Brain microvascular endothelial cell (primary cell): Measurements from ENCODE around the gene ITCH.

Experiments
- DNase-seq: peaks from one replicate; pipeline ENCODE4 v3.0.0-alpha.2; 2020
- H3K27ac ChIP-seq: fragments of 250-450 bp; sonication (Bioruptor Pico); 2 replicates; pipeline ENCODE4 v1.5.1; 2020; ENCODE audit warnings: mild to moderate bottlenecking, moderate library complexity
- H3K27me3 ChIP-seq: fragments of 250-450 bp; sonication (Bioruptor Pico); replicated peaks from 2 replicates; pipeline ENCODE4 v1.5.1; 2020; ENCODE audit warnings: mild to moderate bottlenecking
- H3K36me3 ChIP-seq: fragments of 250-450 bp; sonication (Bioruptor Pico); replicated peaks from 2 replicates; pipeline ENCODE4 v1.5.1; 2020; ENCODE audit warnings: mild to moderate bottlenecking
- H3K4me3 ChIP-seq: 2 replicates; pipeline ENCODE4 v1.5.1; 2011; ENCODE audit warnings: low read depth, mild to moderate bottlenecking, control low read depth, low read length, moderate library complexity
- CTCF ChIP-seq: IDR thresholded peaks from 2 replicates; pipeline ENCODE4 v1.5.1; 2011; ENCODE audit warnings: low read depth, mild to moderate bottlenecking, moderate library complexity, low read length, control low read depth, inconsistent platforms; ENCODE audit errors: missing control alignments
- in situ Hi-C: cut with HindIII; loops from 2 replicates; pipeline ENCODE4 v1.10.0; 2017; ENCODE audit warnings: low sequenced_read_pairs, low pct_ligation_motif_present

Gene ITCH

GRCh38 chr20:34363062-34363464 is at the start of gene ITCH:
Gene ITCH (plus strand): TSS chr20:34363273. CDS start chr20:34393812, 30,539 bp downstream.
- TF ChIP-seq CTCF, result no peak
- H3K27ac ChIP-seq, result peak within 1 kb of the TSS; percentile 91
- H3K4me3 ChIP-seq, result peak within 1 kb of the TSS; percentile 90
- no peaks in the 10 kb centered on the region for H3K27me3 ChIP-seq
- peak; percentile 95 for DNase-seq
- in situ Hi-C loops, result no loop called here
- no peaks in the 10 kb centered on the region for H3K36me3 ChIP-seq

- in situ Hi-C loops, result no loop called here
- no peak overlapping the region for H3K27ac ChIP-seq
- H3K27me3 ChIP-seq, result no peaks in the 10 kb centered on the region
- no peaks in the 10 kb centered on the region for H3K36me3 ChIP-seq
- DNase-seq, result no peak
- H3K4me3 ChIP-seq, result no peak overlapping the region
- TF ChIP-seq CTCF, result no peak
Observed at GRCh38 chr20:34315236-34315635, 47.8 kb upstream of the ITCH start.

GRCh38 chr20:34316196-34316814 is 46.8 kb upstream of the ITCH start:
- Histone ChIP-seq H3K27me3 (no peaks in the 10 kb centered on the region), H3K27ac (no peak overlapping the region), H3K4me3 (no peak overlapping the region), H3K36me3 (no peaks in the 10 kb centered on the region)
- no peak for TF ChIP-seq CTCF
- in situ Hi-C loops, result no loop called here
- DNase-seq, result peak; percentile 35

- in situ Hi-C loops, result no loop called here
- no peaks in the 10 kb centered on the region for H3K36me3 ChIP-seq
- H3K27ac ChIP-seq, result no peak overlapping the region
- H3K4me3 ChIP-seq, result no peak overlapping the region
- H3K27me3 ChIP-seq, result no peaks in the 10 kb centered on the region
- DNase-seq, result no peak
- no peak for TF ChIP-seq CTCF
Observed at GRCh38 chr20:34318609-34319443, 44.2 kb upstream of the ITCH start.

GRCh38 chr20:34320861-34321260 is 42.2 kb upstream of the ITCH start:
- DNase-seq, result no peak
- no peaks in the 10 kb centered on the region for H3K36me3 ChIP-seq
- in situ Hi-C loops, result no loop called here
- no peaks in the 10 kb centered on the region for H3K27me3 ChIP-seq
- TF ChIP-seq CTCF, result no peak
- no peak overlapping the region for H3K4me3 ChIP-seq
- no peak overlapping the region for H3K27ac ChIP-seq
